ENCODE data around the gene SDSL. TPM values are rescaled to one million over a fixed set of nuclear protein-coding genes. Genes with fewer than 3 reads are reported as not detected.

Gene SDSL
- total RNA-seq, 2 donors from 2014 or later: 6.2 to 8.5 TPM

- TF ChIP-seq CTCF (IDR thresholded peaks at IDR 0.05) (no peak), POLR2AphosphoS5 (IDR thresholded peaks at IDR 0.05) (no peak), POLR2A (IDR thresholded peaks at IDR 0.05) (no peak)
- intact Hi-C loops (cut with DNase I): no loop called here
- DNase-seq (ENCODE audit: low spot score): no peak
- Histone ChIP-seq H3K27me3 (replicated peaks; ENCODE audit: insufficient read depth) (peaks cover 80% of the 10 kb centered on the region), H3K4me1 (replicated peaks) (peaks cover 6% of the 10 kb centered on the region), H3K9me3 (no peaks in the 10 kb centered on the region), H3K27ac (no peak within 1 kb of the TSS), H3K4me3 (no peak within 1 kb of the TSS), H3K36me3 (no peaks in the 10 kb centered on the region)
- 2% methylated on average over 43 of the region's 43 CpGs for WGBS
Observed at GRCh38 chr12:113471619-113472171, 49.5 kb downstream of the SDSL start, which contains the start of gene LHX5. Gene LHX5, minus strand, starts transcription at chr12:113471871. Its CDS starts 373 bp downstream, at chr12:113471498.

DNA sequence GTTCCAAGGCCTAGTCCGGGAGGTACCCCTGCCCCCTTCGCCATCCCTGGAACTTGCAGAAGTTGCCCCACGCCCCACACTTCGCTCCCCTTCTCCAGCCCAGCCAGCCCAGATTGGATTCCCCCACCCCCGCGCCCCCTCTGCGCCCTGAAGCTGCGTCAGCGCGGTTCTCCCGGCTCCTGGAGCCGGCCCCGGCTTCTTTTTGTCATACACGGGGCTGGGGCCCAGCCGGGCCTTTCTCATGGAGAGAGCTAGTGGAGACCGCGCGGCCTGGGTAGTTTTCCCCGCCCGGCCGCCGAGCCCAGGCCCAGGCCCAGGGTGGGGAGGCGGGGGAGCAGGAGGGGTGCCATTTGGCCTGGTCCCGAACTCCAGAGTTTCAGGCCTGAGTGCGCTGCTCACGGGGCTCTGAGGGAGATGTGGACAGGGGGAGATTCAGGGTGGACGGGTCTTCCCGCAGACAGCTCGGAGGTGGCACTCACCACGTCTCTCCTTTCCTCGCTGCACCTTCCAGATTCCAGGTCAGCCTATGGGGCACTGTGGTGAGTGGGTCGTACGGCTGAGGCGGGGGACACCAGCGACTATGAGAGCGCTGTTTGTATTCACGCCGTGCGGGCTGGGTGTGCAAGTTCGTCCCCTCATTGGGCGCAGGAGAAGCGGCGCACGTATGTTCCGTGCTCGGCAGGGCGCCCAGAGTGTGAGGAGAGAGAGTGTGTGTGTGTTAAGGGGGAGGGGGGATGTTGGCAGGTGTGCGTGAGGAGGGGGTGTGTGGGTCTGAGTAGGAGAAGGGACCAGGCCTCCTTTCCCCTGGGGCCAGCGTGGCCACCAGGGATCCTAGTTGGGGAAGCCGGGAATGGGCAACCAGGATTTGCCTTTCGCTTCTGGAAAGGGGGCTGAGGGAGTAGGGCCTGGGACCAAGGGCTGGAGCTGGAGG is 50.3 kb downstream of the SDSL start:
- Histone ChIP-seq H3K4me3 (no peak overlapping the region), H3K27me3 (replicated peaks; ENCODE audit: insufficient read depth) (peaks cover 78% of the 10 kb centered on the region), H3K9me3 (no peaks in the 10 kb centered on the region), H3K27ac (no peak overlapping the region), H3K36me3 (no peaks in the 10 kb centered on the region), H3K4me1 (replicated peaks) (peaks cover 5% of the 10 kb centered on the region)
- intact Hi-C loops (cut with DNase I): no loop called here
- WGBS: 2% methylated on average over 51 of the region's 51 CpGs
- TF ChIP-seq CTCF (IDR thresholded peaks at IDR 0.05): no peak
- TF ChIP-seq POLR2A (IDR thresholded peaks at IDR 0.05): no peak
- TF ChIP-seq POLR2AphosphoS5 (IDR thresholded peaks at IDR 0.05): no peak
- DNase-seq (ENCODE audit: low spot score): no peak

- no peaks in the 10 kb centered on the region for H3K9me3 ChIP-seq
- peaks cover 75% of the 10 kb centered on the region for H3K27me3 ChIP-seq (replicated peaks; ENCODE audit: insufficient read depth)
- intact Hi-C loops (cut with DNase I): no loop called here
- H3K27ac ChIP-seq: no peak overlapping the region
- no peak for DNase-seq (ENCODE audit: low spot score)
- H3K36me3 ChIP-seq: no peaks in the 10 kb centered on the region
- no peak overlapping the region for H3K4me3 ChIP-seq
- 9% methylated on average over 6 of the region's 6 CpGs for WGBS
- H3K4me1 ChIP-seq (replicated peaks): no peaks in the 10 kb centered on the region
- no peak for TF ChIP-seq POLR2A (IDR thresholded peaks at IDR 0.05)
- TF ChIP-seq POLR2AphosphoS5 (IDR thresholded peaks at IDR 0.05): no peak
- TF ChIP-seq CTCF (IDR thresholded peaks at IDR 0.05): no peak
Observed at GRCh38 chr12:113473400-113473799, 51.2 kb downstream of the SDSL start.

DNA sequence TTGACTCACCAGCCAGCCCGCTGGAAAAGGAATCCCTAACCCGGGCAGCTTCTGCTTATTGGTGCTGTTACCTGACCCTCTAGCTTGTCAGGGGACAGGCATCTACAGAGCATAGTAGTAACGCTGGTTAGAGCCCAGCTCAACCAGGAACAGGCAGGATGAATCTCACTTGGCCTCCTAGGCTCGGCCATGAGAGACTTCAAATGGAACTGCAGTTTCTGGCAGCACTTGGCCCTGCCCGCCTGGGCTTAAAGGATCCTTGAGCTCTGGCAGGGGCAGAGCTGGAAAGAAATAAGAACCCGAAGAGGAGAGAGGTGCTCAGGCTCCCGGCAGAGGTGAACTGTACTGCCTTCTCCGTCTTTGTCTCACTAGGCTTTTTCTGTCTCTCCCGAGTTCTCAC is 51.8 kb downstream of the SDSL start:
- H3K27me3 ChIP-seq (replicated peaks; ENCODE audit: insufficient read depth): peaks cover 76% of the 10 kb centered on the region
- 4% methylated on average over 9 of the region's 9 CpGs for WGBS
- no peak for DNase-seq (ENCODE audit: low spot score)
- H3K36me3 ChIP-seq: no peaks in the 10 kb centered on the region
- intact Hi-C loops (cut with DNase I): no loop called here
- H3K4me3 ChIP-seq: no peak overlapping the region
- TF ChIP-seq POLR2A (IDR thresholded peaks at IDR 0.05) (no peak), POLR2AphosphoS5 (IDR thresholded peaks at IDR 0.05) (no peak), CTCF (IDR thresholded peaks at IDR 0.05) (no peak)
- H3K27ac ChIP-seq: no peak overlapping the region
- H3K4me1 ChIP-seq (replicated peaks): no peaks in the 10 kb centered on the region
- no peaks in the 10 kb centered on the region for H3K9me3 ChIP-seq
